GM12891 (cell line): ENCODE data around the gene DCTN5. TPM values are rescaled to one million over a fixed set of nuclear protein-coding genes. Genes with fewer than 3 reads are reported as not detected.
"Not testable (repeated sequence)": the region's sequence is repeated elsewhere in the genome, so short reads cannot be mapped to it uniquely, and the experiment has no call there.

Source experiments
- DNase-seq: peaks from one replicate; pipeline ENCODE4 v3.0.0; 2011; ENCODE audit warnings: low spot score; ENCODE audit not compliant: insufficient read length
- FAIRE-seq: peaks from 2 replicates; lab custom pipeline; 2011; peaks lifted over from hg19 to GRCh38; lab: Jason Lieb, UNC
- PAX5 ChIP-seq: IDR thresholded peaks from 2 replicates; pipeline ENCODE4 v1.6.1; 2011; ENCODE audit warnings: low read length, moderate library complexity, mild to moderate bottlenecking; ENCODE audit not compliant: insufficient read depth, severe bottlenecking
- POLR2A ChIP-seq: IDR thresholded peaks from 2 replicates; pipeline ENCODE4 v1.6.1; 2011; ENCODE audit warnings: low read depth, low read length, control low read depth
- POLR2AphosphoS5 ChIP-seq: IDR thresholded peaks from 2 replicates; pipeline ENCODE4 v1.6.1; 2011; ENCODE audit warnings: low read depth, low read length, control low read depth
- POU2F2 ChIP-seq: IDR thresholded peaks from 2 replicates; pipeline ENCODE4 v1.6.1; 2011; ENCODE audit warnings: low read depth, mild to moderate bottlenecking, control low read depth, low read length, moderate library complexity
- SPI1 ChIP-seq: IDR thresholded peaks from 2 replicates; pipeline ENCODE4 v1.6.1; 2011; ENCODE audit warnings: low read depth, low read length, control low read depth
- TAF1 ChIP-seq: IDR thresholded peaks from 2 replicates; pipeline ENCODE4 v1.6.1; 2011; ENCODE audit warnings: low read depth, low read length, control low read depth
- polyA plus RNA-seq: library from polyadenylated mRNA; unstranded; fragments of >200 nt; gene quantifications from one replicate; pipeline ENCODE4 v1.2.1, GENCODE V29; 2012; ENCODE audit warnings: low read depth, missing spikeins, inconsistent platforms; ENCODE audit not compliant: missing spikeins

Gene DCTN5
- polyA plus RNA-seq, result 87.4 TPM

DNA sequence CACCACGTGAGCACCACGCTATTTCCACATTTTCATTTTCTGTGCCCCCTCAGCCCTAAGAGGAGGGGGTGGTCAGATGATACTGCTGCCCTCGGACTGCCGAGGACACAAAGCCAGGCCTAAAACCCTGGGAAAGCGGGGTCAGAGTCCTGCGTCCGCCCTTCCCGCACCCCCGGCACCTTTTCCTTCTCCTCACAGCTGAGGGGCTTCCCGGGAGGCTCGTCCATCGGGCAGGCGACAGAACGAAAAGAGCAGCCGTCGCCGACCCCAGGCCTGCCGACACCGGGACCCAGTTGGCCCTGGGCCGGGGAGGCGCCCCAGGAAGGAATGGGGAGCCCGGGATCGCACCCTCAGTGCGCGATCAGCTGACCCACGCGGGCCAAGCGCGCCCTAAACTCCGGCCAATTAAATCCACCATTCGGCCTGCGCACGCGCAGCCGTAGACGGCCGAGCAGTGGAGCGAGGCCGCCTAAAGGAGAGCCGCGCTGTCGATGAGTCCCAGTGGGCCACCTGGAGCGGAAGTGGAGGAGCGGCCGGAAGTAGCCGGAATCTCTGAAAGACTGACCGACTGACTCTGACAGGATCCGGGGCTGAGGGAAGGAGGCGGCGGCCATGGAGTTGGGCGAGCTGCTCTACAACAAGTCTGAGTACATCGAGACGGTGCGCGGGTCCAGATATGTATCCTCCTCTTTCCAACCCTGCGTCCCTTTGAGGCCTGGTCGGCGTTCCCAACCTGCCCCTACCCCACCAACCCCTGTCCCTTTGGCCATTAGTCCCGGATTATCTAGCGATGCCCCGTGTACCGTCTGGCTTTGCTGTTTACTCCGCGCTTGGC is at the start of gene DCTN5, which contains the start of gene PALB2:
DCTN5 (plus strand) TSS at position 536 of the 835 bp plus-strand sequence; CDS start at position 613, 77 bp downstream.
PALB2 (minus strand) TSS at position 380 of the 835 bp plus-strand sequence; CDS start at position 227, 153 bp downstream.
- FAIRE-seq (peak; percentile 97), DNase-seq (peak; percentile 89)
- TF ChIP-seq PAX5 (peak; percentile 48), POLR2AphosphoS5 (peak; percentile 92), POU2F2 (no peak), SPI1 (peak; percentile 81), POLR2A (peak; percentile 81), TAF1 (no peak; the same call in none of the 2 replicates)

DNA sequence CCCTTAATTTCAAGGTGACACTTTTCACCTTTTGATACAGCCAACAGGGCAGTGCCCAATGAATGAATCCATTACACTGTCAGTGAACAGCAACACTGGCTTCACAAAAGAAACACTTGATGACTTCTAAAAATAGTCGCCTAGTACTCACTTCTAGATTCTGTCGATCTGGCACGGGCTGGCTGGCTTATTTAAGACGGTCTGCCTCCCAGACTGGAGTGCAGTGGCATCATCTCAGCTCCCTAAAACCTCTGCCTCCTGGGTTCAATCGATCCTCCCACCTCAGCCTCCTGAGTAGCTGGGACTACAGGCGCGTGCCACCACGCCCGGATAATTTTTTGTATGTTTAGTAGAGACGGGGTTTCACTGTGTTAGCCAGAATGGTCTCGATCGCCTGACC is 47.1 kb upstream of the DCTN5 start:
- DNase-seq (no peak), FAIRE-seq (no peak)
- TF ChIP-seq POLR2AphosphoS5, result no peak
- TF ChIP-seq PAX5, result no peak
- no peak for TF ChIP-seq POLR2A
- TF ChIP-seq TAF1, result no peak
- TF ChIP-seq SPI1, result no peak
- no peak for TF ChIP-seq POU2F2

DNA sequence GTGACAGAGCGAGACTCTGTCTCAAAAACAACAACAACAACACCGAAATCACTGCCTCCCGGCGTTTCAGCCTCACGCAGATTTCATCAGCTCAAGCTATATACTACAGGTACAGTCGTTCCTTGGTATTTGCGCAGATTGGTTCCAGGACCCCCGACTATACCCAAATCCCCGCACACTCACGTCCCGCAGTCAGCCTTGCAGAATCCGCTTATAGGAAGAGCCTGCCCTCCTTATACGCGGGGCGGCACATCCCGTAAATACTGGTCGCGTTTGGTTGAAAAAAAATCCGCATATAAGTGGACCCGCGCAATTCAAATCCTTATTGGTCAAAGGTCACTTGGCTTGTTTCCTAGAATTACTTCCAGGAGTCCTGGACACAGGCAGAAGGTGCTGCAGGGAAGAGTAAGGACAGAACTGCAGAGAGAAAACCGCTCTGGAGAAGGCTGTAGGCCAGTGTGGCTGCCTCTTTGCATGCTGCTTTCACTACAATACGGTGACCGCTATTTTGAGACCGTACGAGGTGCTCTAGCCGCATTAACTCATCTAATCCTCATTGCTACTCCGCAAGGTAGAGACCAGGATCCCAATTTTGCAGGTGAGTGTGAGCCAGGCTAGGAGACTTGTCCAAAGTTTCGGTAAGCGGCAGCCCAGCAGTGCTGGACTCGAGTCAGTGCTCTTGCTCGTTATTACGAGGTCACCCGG is 45.9 kb upstream of the DCTN5 start:
- FAIRE-seq, result no peak
- DNase-seq, result no peak
- TF ChIP-seq SPI1 (no peak), POU2F2 (no peak), PAX5 (no peak), TAF1 (no peak), POLR2AphosphoS5 (no peak), POLR2A (no peak)

- DNase-seq (peak; percentile 92), FAIRE-seq (peak; percentile 93)
- TF ChIP-seq POLR2A (peak; percentile 77), SPI1 (no peak), TAF1 (peak; percentile 86), PAX5 (peak; percentile 42), POLR2AphosphoS5 (peak; percentile 76), POU2F2 (peak; percentile 66; the same call in 1 of the 2 replicates)
Observed at GRCh38 chr16:23595951-23596720, 45.1 kb upstream of the DCTN5 start, which contains the start of gene NDUFAB1. Gene NDUFAB1, minus strand, starts transcription at chr16:23596316. Its CDS starts 26 bp downstream, at chr16:23596290.

- DNase-seq (no peak), FAIRE-seq (no peak)
- no peak for TF ChIP-seq SPI1
- TF ChIP-seq POLR2A, result no peak
- TF ChIP-seq POU2F2, result no peak
- TF ChIP-seq TAF1, result no peak
- TF ChIP-seq PAX5, result no peak
- no peak for TF ChIP-seq POLR2AphosphoS5
Observed at GRCh38 chr16:23597003-23597756, 44.1 kb upstream of the DCTN5 start.

- TF ChIP-seq POU2F2 (no peak), POLR2A (no peak), TAF1 (no peak), PAX5 (no peak), SPI1 (no peak), POLR2AphosphoS5 (no peak)
- FAIRE-seq, result no peak
- DNase-seq, result no peak
Observed at GRCh38 chr16:23607726-23608125, 33.5 kb upstream of the DCTN5 start.

GRCh38 chr16:23608194-23608593 is 33.1 kb upstream of the DCTN5 start:
- FAIRE-seq, result no peak
- no peak for TF ChIP-seq POLR2AphosphoS5
- no peak for TF ChIP-seq PAX5
- TF ChIP-seq SPI1, result no peak
- no peak for TF ChIP-seq POLR2A
- no peak for TF ChIP-seq POU2F2
- TF ChIP-seq TAF1, result no peak
- no peak for DNase-seq

- no peak for TF ChIP-seq SPI1
- FAIRE-seq, result no peak
- no peak for DNase-seq
Observed at GRCh38 chr16:23609929-23610328, 31.3 kb upstream of the DCTN5 start.

GRCh38 chr16:23610905-23611304 is 30.4 kb upstream of the DCTN5 start:
- FAIRE-seq, DNase-seq: not testable (repeated sequence)
